ENCODE data around the gene SUN2. TPM values are rescaled to one million over a fixed set of nuclear protein-coding genes. Genes with fewer than 3 reads are reported as not detected.
A peak's percentile ranks its signal among the peaks of the same experiment; 100 is the strongest.

Gene SUN2
- total and polyA plus RNA-seq, 2 of the 13 experiments (the other 11 are each of a cell fraction or from before 2014, with no cell fraction given): 45.6 to 56.6 TPM

- TF ChIP-seq ZHX2 (IDR thresholded peaks at IDR 0.05; ENCODE audit: low read depth): no peak
- TF ChIP-seq ZHX2 (CRISPR knock-in tag; IDR thresholded peaks at IDR 0.05; ENCODE audit: borderline replicate concordance): no peak
- TF ChIP-seq E2F1 (CRISPR knock-in tag; IDR thresholded peaks at IDR 0.05): no peak
- no peak for TF ChIP-seq IRF2 (CRISPR knock-in tag; IDR thresholded peaks at IDR 0.05)
- TF ChIP-seq NCOR1 (IDR thresholded peaks at IDR 0.05; ENCODE audit: borderline replicate concordance, low read length): no peak
- TF ChIP-seq KAT2B (IDR thresholded peaks at IDR 0.05; ENCODE audit: borderline replicate concordance, low read depth, low read length): no peak
- TF ChIP-seq ZNF563 (CRISPR knock-in tag; IDR thresholded peaks at IDR 0.05): peak; percentile 90
- 0 out of 2 replicates have a peak, but pooled peaks have one; percentile 52 for TF ChIP-seq ZNF556 (CRISPR knock-in tag; IDR thresholded peaks at IDR 0.05; ENCODE audit: borderline replicate concordance)
- TF ChIP-seq SALL1 (CRISPR knock-in tag; IDR thresholded peaks at IDR 0.05): peak; percentile 53
These were observed 49.5 kb downstream of the SUN2 start (continued) for GRCh38 chr22:38706101-38706900.

Data from HepG2 (cell line).